ENCODE data around the gene PRR27.

The PRR27 gene

DNA sequence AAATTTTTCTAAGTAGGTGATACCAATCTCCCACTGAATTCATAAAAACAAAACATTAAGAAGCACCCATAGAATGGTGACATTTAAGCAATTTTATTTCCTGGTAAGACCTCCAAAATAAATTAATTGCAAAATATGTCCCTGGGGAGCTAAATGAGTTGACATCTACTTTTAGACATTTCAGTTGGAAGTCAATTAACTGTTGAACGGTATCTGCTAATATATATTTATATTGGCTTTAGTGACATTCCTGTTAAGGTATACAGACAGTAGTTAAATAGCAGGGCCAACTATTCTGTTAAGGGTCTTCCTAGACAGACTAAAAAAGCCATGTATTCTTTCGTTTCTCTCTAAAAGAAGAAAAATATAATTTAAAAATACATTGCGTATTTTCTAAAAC lies at the start of gene PRR27:
TSS of gene PRR27 (plus strand) at position 301 of the 400 bp plus-strand sequence. CDS start 139 bp downstream, outside the sequence.
- no peak for DNase-seq (ENCODE audit: low read depth)

DNA sequence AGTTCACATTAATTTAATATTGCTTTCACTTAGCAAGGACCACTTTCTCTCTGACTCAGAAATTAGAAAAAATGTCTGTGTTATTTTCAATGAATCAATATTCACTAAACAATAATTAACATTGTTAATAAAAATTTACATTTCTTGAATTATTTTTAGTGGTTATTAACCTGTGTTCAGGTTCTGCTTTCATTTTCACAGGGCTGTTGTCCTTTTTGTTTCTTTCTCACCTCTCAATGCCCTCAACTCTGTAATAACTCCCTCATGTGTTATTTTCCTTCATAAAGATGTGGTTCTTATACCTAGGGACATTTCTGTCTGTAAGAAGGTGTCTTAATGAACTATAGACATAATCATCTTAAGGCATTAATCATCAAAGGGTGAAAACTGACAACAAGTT lies 43.1 kb upstream of the PRR27 start:
- no peak for DNase-seq (ENCODE audit: low read depth)

DNA sequence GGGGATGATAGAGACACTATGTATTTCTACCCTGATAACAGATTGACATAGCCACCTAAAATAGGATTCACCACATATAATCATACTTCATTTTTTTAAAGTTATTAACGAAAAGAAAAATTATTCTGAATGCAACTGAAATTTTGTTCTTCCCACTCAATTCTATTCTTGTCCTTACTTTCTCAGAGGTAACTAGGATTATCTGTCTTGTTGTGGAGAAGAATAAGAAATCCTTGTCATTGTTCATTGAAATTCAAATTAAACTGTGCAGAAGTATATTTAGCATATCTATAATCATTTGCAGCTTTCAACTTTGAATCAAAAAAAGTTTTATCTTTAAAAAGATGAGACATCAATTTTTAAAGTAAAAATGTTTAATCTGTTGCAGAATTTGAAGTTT lies 40.4 kb upstream of the PRR27 start:
- no peak for DNase-seq (ENCODE audit: low read depth)

DNA sequence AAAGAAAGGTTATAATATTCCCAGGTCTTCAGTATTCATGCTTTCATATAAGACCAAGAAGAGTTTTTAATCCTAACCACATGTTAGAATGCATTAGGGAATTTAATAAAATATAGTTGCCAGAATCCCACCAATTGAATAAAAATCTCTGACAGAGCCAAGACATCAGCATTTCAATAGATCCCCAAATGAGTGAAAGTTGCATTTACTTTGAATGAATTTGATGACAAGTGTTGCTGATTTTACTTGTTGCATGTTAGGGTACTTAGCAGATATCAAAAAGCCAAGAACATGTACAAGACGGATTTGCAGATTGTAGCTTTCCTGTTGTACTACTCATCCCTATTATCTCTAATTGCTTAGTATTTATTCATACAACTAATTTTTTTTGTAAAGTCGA lies 39.9 kb upstream of the PRR27 start:
- DNase-seq (ENCODE audit: low read depth) = no peak

DNA sequence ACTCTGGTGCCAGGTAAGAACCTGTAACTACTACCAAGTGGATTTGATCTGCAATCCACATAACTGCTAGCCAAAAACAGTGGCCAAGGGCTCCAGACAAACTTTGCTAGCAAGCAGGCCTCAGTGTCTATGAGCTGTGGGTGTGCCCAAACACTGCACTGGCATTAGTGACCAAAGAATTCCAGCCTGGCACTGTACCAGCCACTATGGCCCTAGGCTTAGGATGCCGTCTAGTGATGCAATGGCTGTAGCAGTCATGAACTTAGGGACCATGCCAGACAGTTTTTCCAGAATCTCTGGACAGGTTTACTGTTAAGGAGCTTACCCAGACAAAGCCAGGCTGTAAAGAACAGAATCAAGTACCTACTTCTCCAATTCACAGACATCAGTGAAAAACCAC lies 33.7 kb upstream of the PRR27 start:
- DNase-seq (ENCODE audit: low read depth) = no peak

DNA sequence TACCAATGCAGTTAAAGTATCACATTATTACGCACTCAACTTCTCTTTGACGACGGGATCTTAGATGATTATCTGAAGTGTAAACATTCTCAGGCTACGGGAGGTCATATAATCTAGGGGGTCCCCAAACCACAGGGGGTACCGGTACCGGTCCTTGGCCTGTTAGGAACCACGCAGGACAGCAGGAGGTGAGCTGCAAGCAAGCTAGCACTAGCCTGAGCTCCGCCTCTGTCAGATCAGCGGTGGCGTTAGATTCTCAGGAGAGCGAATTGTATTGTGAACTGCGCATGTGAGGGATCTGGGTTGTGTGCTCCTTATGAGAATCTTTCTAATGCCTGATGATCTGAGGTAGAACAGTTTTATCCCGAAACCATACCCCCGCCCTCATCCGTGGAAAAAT lies 20.6 kb upstream of the PRR27 start:
- DNase-seq (ENCODE audit: low read depth) = no peak

DNA sequence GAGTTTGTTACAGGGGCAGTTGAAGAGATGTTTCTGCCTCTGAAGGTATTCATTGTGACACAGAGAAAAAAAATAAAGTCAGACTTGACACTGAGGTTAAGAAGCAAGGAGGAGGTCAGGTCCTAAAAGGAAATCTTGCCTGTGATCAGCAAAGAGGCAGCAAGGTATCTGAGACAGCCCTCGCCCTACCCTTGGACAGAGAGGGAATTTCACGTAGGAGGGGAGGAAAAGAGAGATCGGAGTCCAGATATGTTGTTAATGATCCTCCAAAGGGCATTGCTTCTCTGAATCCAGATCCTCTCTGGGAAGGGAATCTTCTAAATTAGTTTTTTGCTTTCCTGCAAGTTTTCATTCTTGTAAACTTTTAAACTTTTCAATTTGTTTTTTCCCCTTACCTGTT lies 15.3 kb upstream of the PRR27 start:
- DNase-seq (ENCODE audit: low read depth) = no peak

DNA sequence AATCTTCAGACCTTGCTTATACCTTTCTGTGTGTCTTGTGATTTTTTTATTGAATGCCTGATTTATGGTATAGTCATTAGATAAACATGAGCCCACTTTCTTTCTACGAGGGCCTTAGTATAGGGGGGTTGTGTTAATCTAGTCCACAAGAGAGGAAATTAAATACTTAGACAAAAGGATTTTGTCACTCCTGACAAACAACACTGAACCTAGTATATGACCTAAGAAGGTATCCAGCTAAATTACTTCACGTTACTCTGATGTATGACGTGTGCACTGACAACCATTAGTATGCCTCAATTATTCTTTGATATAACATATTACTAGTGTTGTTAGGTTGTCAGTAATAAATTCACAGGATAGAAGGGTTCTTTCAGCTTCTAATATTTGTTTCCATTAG lies 2.8 kb upstream of the PRR27 start:
- DNase-seq (ENCODE audit: low read depth) = no peak

DNA sequence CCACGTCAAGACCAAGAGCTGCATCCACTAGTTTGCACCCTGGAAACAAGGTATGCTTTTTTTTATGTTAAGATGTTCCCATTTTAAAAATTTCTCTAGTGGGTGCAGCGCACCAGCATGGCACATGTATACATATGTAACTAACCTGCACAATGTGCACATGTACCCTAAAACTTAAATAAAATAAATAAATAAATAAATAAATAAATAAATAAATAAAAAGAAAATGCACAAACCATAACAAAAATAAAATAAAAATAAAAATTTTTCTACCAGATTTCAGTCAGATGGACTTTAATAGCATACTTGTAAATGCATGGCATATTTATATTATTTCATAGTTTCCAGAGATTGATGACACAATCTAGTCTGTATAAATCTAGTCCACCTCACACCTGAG lies 1.9 kb upstream of the PRR27 start:
- DNase-seq (ENCODE audit: low read depth) = no peak

DNA sequence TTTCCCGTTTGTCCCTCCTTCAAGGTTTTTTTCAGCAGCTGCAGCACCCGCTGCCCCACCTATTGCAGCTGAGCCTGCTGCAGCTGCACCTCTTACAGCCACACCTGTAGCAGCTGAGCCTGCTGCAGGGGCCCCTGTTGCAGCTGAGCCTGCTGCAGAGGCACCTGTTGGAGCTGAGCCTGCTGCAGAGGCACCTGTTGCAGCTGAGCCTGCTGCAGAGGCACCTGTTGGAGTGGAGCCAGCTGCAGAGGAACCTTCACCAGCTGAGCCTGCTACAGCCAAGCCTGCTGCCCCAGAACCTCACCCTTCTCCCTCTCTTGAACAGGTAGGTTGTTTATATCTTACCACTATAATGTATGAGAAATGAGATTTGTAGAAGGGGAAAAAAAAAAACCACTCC lies 4.5 kb downstream of the PRR27 start:
- no peak for DNase-seq (ENCODE audit: low read depth)

DNA sequence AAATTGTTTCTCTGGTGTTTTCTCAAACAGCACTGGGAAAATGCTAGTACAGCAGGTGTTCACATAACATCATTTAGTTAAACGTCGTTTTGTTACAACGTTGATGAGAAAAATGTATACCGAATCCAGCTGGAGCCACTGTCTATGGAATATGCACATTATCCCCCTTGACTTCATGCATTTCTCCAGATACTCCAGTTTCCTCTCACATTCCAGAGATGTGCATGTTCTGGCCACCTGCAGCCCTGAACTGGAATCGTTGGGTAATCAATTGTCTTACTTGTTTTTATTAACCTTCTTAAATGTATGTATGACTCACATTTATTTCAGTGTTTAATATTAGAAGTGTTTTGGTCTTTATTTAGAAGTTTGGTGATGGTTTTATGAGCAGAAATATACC lies 23.1 kb downstream of the PRR27 start:
- no peak for DNase-seq (ENCODE audit: low read depth)

DNA sequence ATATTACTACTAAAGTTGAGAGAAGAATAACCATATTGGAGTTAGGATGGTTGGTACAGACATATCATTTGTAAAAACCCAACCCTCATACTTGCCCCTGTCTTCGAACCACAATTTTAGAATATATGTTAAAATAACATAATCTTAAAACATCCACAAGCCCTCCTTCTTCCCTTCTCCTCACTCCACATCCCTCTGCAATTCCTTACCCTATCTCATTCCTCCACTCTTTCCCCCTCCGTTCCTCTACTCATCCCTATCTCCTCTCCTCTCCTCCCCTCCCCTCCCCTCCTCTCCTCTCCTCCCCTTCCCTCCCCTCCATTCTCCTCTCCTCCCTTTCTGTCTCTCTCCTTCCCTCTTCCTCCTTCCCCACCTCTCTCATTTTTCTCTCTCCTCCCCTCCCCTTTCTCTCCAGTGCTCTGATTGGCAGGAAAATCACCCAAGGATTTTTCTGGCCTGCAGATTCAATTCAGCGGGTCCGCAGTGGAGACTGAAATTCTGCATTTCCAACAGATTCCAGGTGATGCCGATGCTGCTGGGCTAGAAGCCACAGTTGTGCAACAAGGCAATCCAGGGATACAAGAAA lies 24.1 kb downstream of the PRR27 start:
- no peak for DNase-seq (ENCODE audit: low read depth)

DNA sequence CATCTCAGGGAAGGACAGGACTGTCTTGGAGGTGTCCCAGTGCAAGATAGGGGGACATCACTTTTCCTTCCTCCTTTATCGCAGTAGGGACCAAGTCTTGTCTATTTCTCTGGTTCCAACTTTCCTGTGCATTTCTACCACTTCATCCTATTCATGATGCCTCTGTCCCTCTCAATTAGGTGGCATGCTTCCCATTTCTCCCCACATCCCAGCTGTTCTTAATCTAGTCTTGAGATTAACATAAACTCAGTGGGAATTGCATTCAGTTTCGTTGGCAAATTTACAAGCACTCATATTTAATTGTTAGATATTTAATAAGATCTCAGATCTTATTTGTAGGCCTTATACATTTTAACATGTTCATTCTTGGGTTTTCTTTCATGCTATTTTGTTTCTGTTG lies 25.8 kb downstream of the PRR27 start:
- no peak for DNase-seq (ENCODE audit: low read depth)

DNA sequence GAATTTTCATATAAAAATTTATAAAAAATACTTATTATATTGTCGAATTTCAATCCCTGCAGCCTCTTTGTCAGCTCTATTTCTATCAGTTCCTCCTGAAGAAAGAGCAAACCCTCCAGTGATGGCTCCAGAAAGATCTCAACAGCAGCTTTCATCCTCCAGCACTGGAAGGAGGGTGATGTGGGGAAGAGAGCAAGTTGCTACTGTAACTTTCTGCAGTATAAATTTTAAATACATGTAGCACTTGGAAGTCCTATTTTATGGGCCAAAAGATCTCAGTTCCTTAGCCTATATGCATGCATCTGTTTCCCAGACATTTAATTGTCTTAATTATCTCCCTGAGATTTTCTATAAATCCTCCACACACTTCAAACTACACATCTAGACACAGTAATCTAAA lies 27.8 kb downstream of the PRR27 start:
- DNase-seq (ENCODE audit: low read depth) = no peak

DNA sequence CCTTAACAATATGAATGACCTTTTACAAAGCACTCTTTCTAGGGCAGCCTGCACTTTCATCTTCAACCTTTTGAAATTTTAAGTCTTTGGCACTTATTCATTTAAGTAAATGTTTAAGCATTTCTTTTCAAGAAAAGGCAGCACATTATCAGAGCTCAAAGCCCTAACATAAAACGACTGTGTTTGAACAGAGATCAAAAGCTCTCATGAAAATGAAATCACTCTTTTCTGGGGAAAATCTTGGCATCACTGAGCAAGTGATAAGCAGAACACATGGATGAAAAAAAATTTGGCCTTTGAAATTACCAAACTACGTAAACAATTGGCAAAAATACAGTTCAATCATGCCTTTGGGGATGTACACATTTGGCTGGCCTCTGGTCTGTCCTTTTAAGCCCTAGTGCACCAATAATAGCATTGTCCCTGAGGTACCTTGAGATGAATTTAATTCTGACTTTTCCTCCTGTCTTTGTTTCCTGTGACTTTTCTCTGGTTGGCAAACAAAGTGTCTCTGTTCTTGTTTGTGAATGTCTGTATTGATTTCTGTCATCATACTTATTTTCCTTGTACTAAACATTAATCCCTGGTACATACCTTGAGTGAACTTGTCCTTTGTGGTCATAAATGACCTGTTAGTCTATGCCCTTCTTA lies 28.6 kb downstream of the PRR27 start:
- DNase-seq (ENCODE audit: low read depth) = no peak

DNA sequence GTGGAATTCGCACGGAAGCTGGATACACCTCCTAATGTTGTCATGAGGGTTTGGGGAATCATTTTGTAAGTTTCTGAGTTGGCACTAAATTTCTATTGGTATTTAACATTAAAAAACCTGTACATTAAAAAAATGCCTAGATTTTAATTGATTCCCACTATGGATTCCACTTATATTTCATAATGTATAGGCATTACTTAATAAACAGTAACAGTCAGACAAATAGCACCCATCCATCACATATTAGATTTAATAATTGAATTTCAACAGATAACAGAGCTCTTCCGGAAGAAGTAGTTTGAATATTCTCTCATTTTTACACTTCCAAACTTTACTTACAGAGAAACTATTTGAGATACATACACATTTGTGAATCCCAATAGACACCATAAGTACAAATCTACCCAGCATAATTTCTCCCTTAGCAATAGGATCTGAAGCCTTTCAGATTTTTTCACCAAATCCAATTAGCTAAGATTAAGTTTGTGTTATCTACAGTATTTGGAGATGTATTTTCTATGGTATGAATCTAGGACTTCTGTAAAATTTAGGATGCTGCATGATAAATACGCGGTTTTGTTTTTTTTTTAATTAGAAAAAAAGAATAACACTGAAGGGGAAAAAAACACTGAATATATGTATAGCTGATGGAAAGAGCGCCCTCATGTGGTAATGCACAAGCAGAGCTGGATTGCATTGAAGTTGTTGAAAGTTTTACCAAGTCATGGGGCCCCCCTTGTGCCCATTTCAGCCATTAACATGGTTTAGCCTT lies 29.3 kb downstream of the PRR27 start:
- DNase-seq (ENCODE audit: low read depth) = peak; percentile 64

DNA sequence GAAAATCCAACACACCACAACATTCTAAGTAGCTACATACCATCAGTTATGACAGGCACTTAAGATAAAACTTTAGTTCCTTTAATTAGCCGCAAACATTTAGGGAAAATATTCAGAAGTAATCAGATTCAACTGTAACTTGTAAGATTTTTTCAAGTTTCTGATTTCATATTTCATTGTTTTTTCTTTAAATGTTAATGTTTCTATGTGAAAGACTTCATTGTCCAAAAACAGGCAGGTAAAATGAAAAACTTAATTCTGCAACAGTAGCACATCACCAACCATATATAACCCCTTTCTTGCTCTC lies 29.9 kb downstream of the PRR27 start:
- no peak for DNase-seq (ENCODE audit: low read depth)

DNA sequence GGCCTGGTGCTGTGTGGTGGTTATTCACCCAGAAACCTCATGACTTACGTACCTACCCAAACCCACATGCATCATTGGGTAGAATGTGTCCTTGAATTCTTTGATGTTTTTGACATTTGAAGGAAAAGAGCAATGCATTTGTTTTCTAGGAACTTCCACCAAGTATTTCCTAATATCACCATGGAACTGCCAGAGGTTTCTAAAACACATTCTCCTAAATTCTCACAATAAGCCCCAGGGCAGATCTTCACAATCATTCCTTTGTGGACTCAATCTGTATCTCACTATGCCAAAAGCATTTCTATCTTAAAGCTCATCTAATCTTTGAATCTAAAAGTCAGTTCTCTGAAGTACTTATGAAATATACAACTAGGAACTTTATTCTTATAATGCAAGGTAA lies 33.2 kb downstream of the PRR27 start:
- no peak for DNase-seq (ENCODE audit: low read depth)

DNA sequence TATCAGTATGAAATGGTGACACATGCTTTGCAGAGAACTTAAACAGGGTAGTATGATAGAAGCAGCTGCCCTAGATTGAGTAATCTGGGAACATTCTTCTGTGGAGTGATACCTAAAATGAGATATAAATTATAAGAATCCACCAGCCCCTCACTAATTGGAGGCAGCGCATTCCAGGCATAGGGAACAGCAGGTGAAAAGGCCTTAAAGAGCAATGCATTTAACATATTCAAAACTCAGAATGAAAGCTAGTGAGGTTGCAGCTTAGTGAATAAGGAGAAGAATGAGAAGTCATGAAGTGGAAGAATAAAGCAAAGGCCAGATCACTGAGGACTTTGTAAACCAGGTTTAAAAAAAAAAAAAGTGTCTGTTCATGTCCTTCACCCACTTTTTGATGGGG lies 36.5 kb downstream of the PRR27 start:
- DNase-seq (ENCODE audit: low read depth) = no peak

DNA sequence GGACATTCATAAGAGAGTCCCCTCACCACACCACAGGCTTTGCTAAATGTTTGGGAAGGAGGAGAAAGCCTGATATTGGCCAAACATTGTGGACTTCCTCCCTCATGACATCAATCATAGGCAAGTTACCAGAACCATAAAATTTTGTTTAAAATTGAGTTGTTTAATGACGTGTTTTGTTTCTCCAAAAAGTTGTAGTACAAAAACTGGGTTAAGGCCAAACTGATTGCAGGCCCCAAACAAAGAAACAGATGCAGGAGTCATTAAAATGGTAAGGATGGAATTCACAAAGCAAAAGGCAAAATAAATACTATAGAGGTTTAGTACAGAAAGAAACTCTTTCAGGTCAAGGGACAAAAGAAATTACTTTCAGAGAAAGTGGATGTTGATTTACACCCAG lies 37.6 kb downstream of the PRR27 start:
- DNase-seq (ENCODE audit: low read depth) = no peak

DNA sequence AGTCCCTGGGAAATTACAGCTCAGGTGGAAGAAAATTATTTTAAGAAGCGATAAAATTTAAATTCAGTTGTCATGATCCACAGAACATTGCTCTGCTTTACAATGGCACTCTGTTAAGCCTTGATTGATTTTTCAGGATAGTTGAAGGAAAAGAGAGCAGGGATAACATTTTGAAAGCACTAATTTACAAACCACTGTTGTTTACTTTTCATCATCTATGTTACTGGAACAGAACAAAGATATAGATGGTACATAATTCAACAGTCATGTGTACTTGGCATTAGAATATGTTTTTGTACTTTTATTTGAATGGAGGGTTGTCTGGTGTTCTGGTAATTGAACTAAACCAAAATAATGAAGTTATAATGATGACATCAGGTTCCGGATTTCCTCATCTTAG lies 38.9 kb downstream of the PRR27 start:
- no peak for DNase-seq (ENCODE audit: low read depth)

DNA sequence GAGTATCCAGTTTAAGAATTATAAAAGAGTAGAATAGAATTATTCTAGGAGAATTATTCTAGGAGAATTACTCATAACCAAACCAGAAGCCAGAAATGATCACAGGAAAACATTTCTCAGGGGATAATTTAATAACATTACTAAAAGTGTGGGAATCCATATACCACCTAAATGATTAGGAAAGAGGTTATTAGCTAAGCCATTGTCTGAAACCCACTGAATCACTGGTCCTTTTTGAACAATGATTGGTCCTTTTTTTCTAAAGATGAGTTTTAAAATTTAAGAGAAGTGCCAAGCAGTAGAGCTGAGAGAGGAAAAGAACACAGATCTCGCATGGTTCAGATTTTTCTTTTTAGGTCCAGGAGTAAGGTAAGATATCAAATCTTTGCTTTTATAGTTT lies 41.4 kb downstream of the PRR27 start, which contains the start of gene ODAM:
TSS of gene ODAM (plus strand) at position 301 of the 400 bp plus-strand sequence. CDS start 819 bp downstream, outside the sequence.
- DNase-seq (ENCODE audit: low read depth) = no peak

DNA sequence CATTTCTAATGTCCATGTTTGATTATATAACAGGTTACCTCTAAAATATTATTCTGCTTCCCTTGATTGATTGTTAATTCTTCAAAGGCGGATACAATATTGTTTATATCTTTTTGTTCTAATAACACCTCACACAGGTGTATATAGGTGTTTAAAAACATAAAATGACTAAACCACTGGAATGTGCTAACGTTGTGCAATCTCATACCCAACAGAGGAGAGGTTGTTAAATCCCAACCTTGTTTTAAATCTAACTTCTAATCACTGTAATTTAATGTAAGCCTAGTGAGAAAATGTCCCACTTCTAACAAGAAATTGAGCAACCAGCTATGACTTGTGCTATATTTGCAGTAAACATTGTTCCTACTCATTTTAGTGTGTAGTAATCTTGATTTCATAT lies 42.8 kb downstream of the PRR27 start:
- no peak for DNase-seq (ENCODE audit: low read depth)

DNA sequence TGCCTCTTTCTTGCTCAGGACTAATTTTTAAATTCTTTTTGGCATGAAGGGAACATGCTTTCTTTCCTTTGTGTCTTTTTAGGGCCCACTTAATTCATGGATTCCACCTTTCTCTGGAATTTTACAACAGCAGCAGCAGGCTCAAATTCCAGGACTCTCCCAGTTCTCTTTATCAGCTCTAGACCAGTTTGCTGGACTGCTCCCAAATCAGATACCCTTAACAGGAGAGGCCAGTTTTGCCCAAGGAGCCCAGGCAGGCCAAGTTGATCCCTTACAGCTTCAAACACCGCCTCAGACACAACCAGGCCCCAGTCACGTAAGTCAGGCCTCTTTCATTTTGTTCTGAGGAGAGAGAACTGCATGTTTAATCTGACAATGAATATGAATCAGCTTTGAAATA lies 43.8 kb downstream of the PRR27 start:
- no peak for DNase-seq (ENCODE audit: low read depth)

Measured in ELR (cell line).